ENCODE results near the gene NAV3.

The NAV3 gene

GRCh38 chr12:77928078-77928477 is 97.4 kb downstream of the NAV3 start:
- DNase-seq (ENCODE audit: low read depth in 2 of 2) = no peak

DNA sequence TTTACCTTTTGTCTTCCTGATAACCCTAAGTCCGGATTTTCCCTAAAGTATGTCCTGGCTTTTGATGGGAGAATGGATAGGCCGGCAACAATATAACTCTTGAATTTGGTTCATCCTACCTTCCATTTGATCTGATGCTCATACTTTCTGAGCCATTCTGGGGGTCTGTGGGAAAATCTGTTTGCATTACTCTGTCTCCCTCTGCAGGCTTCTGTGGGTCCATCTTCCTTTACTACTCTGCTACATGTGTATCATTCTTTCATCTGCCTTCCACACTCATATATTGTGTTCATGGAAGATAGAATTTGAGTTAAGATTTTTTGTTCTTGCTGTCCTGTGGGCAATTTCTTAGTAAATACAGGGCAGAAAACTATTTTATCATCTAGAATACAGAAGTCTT is 101.5 kb downstream of the NAV3 start:
- no peak for DNase-seq (ENCODE audit: low read depth in 2 of 2)

- no peak for DNase-seq (ENCODE audit: low read depth in 2 of 2)
Observed at GRCh38 chr12:77938301-77938700, 107.6 kb downstream of the NAV3 start.

DNA sequence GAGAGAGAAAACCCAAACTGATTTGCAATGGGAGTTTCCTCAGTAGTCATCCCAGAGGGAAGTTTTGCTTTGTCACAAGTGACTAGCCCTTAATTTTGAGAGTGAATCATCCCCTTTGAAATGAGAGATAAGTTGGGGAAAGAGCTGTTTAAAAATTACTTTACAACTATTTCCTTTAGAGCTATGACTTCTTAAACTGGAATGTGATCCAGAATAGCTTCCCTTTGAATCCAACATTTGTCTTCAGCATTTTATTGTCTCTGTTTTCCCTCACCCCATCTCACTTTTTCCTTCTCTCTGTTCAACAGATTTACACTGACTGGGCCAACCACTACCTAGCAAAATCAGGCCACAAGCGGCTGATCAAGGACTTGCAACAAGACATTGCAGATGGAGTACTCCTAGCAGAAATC is 109.3 kb downstream of the NAV3 start:
- no peak for DNase-seq (ENCODE audit: low read depth in 2 of 2)

DNA sequence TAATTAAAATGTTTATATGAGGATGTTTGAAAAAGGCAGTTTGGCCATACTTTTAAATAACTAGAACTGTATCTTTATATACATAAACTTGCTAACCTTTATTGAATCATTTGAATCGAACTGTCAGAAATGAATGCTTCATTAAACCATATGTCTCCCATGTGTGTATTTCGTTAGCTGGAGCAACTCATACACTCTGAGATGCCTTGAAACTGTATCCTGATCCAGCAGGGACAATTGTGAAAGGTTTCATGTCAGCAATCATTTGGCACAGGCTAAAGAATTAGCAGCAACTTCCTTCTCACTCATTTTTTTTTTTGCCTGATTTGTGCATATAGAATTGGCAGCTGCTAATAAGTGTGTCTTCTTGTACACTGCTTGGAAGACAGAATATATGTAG is 109.9 kb downstream of the NAV3 start:
- no peak for DNase-seq (ENCODE audit: low read depth in 2 of 2)

- DNase-seq (ENCODE audit: low read depth in 2 of 2) = no peak
Observed at GRCh38 chr12:77941401-77941800, 110.7 kb downstream of the NAV3 start.

- no peak for DNase-seq (ENCODE audit: low read depth in 2 of 2)
Observed at GRCh38 chr12:77943466-77943865, 112.8 kb downstream of the NAV3 start.

- DNase-seq (ENCODE audit: low read depth in 2 of 2) = no peak
Observed at GRCh38 chr12:77946541-77947061, 115.9 kb downstream of the NAV3 start.

DNA sequence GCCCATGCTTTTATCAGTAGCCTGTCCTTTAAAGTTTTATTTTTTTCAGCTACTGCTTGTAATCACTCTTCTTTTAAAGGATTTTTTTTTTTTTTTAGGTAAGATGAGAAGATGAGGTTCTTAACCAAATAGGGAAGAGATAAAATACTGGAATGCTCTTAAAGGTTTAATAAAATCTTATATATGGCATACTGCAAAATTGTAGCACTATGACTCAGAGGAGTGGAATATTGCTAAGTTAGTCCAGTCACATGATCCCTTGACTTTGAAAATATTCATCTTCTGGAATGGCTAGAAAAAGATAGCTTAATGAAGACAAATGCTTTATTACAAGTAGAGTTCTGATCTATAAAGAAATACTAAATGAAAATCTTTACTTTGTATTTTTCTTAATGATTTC is 116.6 kb downstream of the NAV3 start:
- no peak for DNase-seq (ENCODE audit: low read depth in 2 of 2)

DNA sequence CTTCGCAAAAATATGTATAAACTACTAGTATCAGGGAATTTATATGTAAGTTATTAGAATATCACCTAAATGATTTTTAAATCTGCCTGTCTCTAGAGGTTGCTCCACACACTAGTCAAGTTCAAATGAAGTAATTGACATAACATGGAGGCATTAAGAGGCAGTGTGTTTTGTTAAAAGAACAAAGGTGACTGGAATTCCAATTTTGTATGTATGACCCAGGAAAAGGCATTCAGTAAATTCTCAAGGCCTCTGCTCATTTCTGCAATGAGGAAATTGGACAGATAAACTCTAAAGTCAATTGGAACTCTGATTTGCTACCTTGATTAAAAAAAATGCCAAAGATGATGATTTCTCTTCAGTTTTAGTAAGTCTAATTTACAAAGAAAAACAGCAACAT is 117.1 kb downstream of the NAV3 start:
- DNase-seq (ENCODE audit: low read depth in 2 of 2) = no peak

DNA sequence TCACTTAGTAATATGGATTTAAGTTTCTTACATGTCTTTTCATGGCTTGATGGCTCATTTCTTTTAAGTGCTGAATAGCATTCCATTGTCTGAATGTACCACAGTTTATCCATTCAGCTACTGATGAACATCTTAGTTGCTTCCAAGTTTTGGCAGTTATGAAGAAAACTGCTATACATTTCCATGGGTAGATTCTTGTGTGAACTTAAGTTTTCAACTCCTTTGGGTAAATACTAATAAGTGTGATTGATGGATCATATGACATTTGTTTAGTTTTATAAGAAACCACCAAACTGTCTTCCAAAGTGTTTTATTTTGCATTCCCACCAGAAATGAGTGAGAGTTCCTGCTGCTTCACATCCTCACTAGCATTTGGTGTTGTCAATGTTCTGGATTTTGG is 119.2 kb downstream of the NAV3 start:
- DNase-seq (ENCODE audit: low read depth in 2 of 2) = no peak

DNA sequence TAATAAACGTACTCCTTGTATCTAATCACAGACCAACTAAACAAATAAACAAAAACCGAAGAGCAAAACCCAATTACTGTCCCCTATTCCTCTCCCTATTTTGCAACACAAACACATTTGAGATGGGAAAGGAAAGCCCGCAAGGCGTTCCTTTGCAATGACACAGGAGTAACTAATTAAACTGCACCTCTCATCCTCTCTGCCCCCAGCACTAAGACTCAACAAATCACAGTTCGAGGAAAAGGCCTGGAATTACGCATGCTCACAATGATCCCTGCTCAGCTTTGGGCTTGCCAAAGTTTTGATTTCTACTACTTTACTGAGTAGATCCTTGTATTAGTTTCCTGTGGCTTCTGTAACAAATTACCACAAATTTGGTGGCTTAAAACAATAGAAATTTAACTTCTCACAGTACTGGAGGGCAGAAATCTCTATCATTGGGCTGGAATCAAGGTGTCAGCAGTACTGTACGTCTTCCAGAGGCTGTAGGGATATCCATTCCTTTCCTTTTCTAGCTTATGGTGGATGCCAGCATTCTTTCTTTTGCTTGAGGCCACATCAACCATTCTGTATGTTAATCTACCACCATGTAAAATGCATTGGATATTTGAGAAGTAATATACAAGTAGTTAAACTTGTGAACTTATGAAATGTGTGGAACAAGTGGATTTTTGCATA is 123.0 kb downstream of the NAV3 start:
- no peak for DNase-seq (ENCODE audit: low read depth in 2 of 2)

- DNase-seq (ENCODE audit: low read depth in 2 of 2) = no peak
Observed at GRCh38 chr12:77954206-77954555, 123.5 kb downstream of the NAV3 start.

GRCh38 chr12:77957062-77957461 is 126.4 kb downstream of the NAV3 start:
- DNase-seq (ENCODE audit: low read depth in 2 of 2) = no peak

DNA sequence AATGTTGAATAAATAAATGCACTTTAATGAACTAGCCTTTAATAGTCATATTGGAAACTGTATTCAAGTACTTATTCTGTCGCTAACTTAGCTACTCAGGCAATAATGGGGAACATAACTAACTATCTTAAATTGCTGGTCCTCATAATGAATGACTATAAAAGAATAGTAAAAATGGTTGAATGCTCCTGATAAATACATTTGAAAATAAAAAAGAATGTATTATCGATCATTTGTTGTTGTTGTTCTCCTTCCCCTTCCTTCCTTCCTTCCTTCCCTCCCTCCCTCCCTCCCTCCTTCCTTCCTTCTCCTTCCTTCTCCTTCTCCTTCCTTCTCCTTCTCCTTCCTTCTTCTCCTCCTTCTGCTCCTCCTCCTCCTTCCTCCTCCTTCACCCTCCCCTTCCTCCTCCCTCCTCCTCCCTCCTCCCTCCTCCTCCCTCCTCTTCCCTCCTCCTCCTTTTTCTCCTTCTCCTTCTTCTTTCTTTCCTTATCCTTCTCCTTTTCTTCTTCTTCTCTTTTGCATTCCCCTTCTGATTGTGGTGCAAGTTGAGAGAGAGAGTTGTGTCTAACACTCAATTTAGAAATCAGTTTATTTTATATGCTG is 133.0 kb downstream of the NAV3 start:
- DNase-seq (ENCODE audit: low read depth in 2 of 2) = no peak

GRCh38 chr12:77965790-77966189 is 135.1 kb downstream of the NAV3 start:
- DNase-seq (ENCODE audit: low read depth in 2 of 2) = no peak

- no peak for DNase-seq (ENCODE audit: low read depth in 2 of 2)
Observed at GRCh38 chr12:77968021-77968420, 137.3 kb downstream of the NAV3 start.

- no peak for DNase-seq (ENCODE audit: low read depth in 2 of 2)
Observed at GRCh38 chr12:77968571-77968970, 137.9 kb downstream of the NAV3 start.

- no peak for DNase-seq (ENCODE audit: low read depth in 2 of 2)
Observed at GRCh38 chr12:77973579-77973978, 142.9 kb downstream of the NAV3 start.

DNA sequence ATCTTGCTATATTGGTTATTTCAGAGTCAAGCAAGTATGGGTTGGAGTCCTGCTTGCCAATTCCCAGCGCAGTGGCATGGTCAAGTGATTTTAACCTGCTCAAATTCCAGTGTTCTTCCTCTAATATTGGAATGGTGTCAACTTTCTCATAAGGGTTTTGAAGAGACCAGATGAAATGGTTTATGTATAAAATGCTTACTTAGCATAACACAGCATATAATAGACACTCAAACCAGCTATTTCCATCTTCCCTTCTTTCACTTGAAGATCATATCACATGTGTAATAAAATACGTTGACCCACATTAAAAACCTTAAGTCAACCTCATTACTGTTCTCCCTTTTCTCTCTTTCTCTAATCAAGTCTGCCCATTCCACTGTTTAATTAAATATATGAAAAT is 144.0 kb downstream of the NAV3 start:
- no peak for DNase-seq (ENCODE audit: low read depth in 2 of 2)

GRCh38 chr12:77979597-77980250 is 149.0 kb downstream of the NAV3 start:
- no peak for DNase-seq (ENCODE audit: low read depth in 2 of 2)

DNA sequence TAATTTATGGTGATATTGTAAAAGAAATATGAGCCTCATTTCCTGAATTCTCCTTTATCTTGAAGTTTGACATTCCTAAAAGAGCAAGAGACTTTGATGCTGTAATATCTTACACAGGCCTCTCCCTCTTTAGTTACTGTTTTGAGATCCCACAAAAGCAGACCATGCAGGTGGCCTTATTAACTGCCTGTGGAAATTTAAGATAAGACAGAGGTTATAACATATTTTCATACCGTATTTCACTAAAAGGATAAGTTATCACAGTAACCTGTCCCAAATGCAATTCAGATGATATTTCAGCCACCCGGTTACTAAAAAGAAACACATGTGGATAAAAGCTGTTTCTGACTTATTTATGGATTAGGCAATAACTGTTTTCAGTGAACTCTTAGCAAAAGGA is 150.1 kb downstream of the NAV3 start:
- DNase-seq (ENCODE audit: low read depth in 2 of 2) = no peak

- DNase-seq (ENCODE audit: low read depth in 2 of 2) = no peak
Observed at GRCh38 chr12:77983859-77984258, 153.2 kb downstream of the NAV3 start.
